GM23338 (cell line): ENCODE measurements around the gene NCL. TPM values are rescaled to one million over a fixed set of nuclear protein-coding genes. Genes with fewer than 3 reads are reported as not detected.

ENCODE experiments used
- ATAC-seq: fragments of 200-7000 bp; cut with Tn5 transposase; 3 replicates; pipeline ENCODE4 v1.9.1; 2020
- DNase-seq: peaks from one replicate; pipeline ENCODE4 v3.0.0-alpha.2; 2015; ENCODE audit warnings: low spot score
- H2AFZ ChIP-seq: fragments of 200-600 bp; sonication (generic); 2 replicates; pipeline ENCODE4 v1.8.0; 2016; ENCODE audit warnings: antibody characterized with exemption, mild to moderate bottlenecking, moderate library complexity
- H3F3A ChIP-seq: fragments of 200-600 bp; sonication (generic); replicated peaks from 2 replicates; pipeline ENCODE4 v1.8.0; 2017; ENCODE audit warnings: antibody characterized with exemption, mixed run types, low read depth
- H3K27ac ChIP-seq: fragments of 200-600 bp; sonication (generic); 2 replicates; pipeline ENCODE4 v1.6.1; 2016; ENCODE audit warnings: low read depth
- H3K27me3 ChIP-seq: fragments of 200-600 bp; sonication (generic); 2 replicates; pipeline ENCODE4 v1.8.0; 2016; ENCODE audit warnings: mild to moderate bottlenecking, mixed run types, moderate library complexity; ENCODE audit not compliant: insufficient read depth
- H3K36me3 ChIP-seq: fragments of 200-600 bp; sonication (generic); 2 replicates; pipeline ENCODE4 v1.8.0; 2016; ENCODE audit warnings: mild to moderate bottlenecking; ENCODE audit not compliant: insufficient read depth
- H3K4me1 ChIP-seq: fragments of 200-600 bp; sonication (generic); 2 replicates; pipeline ENCODE4 v1.8.0; 2016; ENCODE audit warnings: mild to moderate bottlenecking, moderate library complexity; ENCODE audit not compliant: insufficient read depth
- H3K4me2 ChIP-seq: fragments of 200-600 bp; sonication (generic); 2 replicates; pipeline ENCODE4 v1.7.1; 2017; ENCODE audit warnings: mixed run types
- H3K4me3 ChIP-seq: fragments of 200-600 bp; sonication (generic); 2 replicates; pipeline ENCODE4 v1.6.1; 2016; ENCODE audit warnings: mixed run types
- H3K79me2 ChIP-seq: fragments of 200-600 bp; sonication (generic); replicated peaks from 2 replicates; pipeline ENCODE4 v1.8.0; 2017; ENCODE audit warnings: mild to moderate bottlenecking; ENCODE audit not compliant: insufficient read depth
- H3K9me2 ChIP-seq: fragments of 200-600 bp; sonication (generic); 2 replicates; pipeline ENCODE4 v1.8.0; 2017; ENCODE audit not compliant: insufficient read depth
- H4K20me1 ChIP-seq: fragments of 200-600 bp; sonication (generic); replicated peaks from 2 replicates; pipeline ENCODE4 v1.8.0; 2017; ENCODE audit warnings: mild to moderate bottlenecking; ENCODE audit not compliant: insufficient read depth
- H3K27ac Mint-ChIP-seq: 2 replicates; pipeline ENCODE4 v1.8.0; 2020; ENCODE audit warnings: inconsistent platforms, mild to moderate bottlenecking, moderate library complexity, mixed read lengths
- H3K27me3 Mint-ChIP-seq: 3 replicates; pipeline ENCODE4 v1.8.0; 2022; ENCODE audit warnings: low read depth, mild to moderate bottlenecking, moderate library complexity, mixed read lengths, inconsistent platforms; ENCODE audit not compliant: insufficient read depth, poor library complexity
- H3K36me3 Mint-ChIP-seq: 3 replicates; pipeline ENCODE4 v1.8.0; 2021; ENCODE audit warnings: low read depth, mild to moderate bottlenecking, inconsistent platforms, moderate library complexity, mixed read lengths
- H3K4me1 Mint-ChIP-seq: 3 replicates; pipeline ENCODE4 v1.8.0; 2020; ENCODE audit warnings: mild to moderate bottlenecking, inconsistent platforms, mixed read lengths
- H3K4me3 Mint-ChIP-seq: 3 replicates; pipeline ENCODE4 v1.8.0; 2021; ENCODE audit warnings: moderate library complexity, mild to moderate bottlenecking, inconsistent platforms, mixed read lengths
- H3K9me3 Mint-ChIP-seq: 3 replicates; pipeline ENCODE4 v1.8.0; 2020; ENCODE audit warnings: moderate library complexity, mild to moderate bottlenecking, inconsistent platforms, mixed read lengths
- CREB1 ChIP-seq: fragments of 250-450 bp; sonication (Bioruptor Pico); IDR thresholded peaks from 2 replicates; pipeline ENCODE4 v1.5.0; 2020; ENCODE audit warnings: low read depth, mild to moderate bottlenecking, moderate library complexity
- CTCF ChIP-seq, 2 experiments: fragments of 200-600 bp in 1 of 2; sonication (generic) in 1 of 2; conservative IDR thresholded peaks; 2 replicates each; pipeline versions ENCODE4 v1.5.1 to v1.6.1; 2016 to 2017; ENCODE audit warnings: antibody characterized with exemption in 2 of 2, low read depth in 2 of 2, mild to moderate bottlenecking in 2 of 2, moderate library complexity in 1 of 2
- EZH2phosphoT487 ChIP-seq: fragments of 200-600 bp; sonication (generic); IDR thresholded peaks from one replicate; pipeline ENCODE4 v1.8.1; 2018; ENCODE audit warnings: antibody characterized with exemption; ENCODE audit not compliant: unreplicated experiment
- JUNB ChIP-seq: IDR thresholded peaks from one replicate; pipeline ENCODE4 v1.6.1; 2016; ENCODE audit warnings: antibody characterized with exemption; ENCODE audit not compliant: unreplicated experiment
- NANOG ChIP-seq: IDR thresholded peaks from 2 replicates; pipeline ENCODE4 v1.6.1; 2016; ENCODE audit warnings: antibody characterized with exemption, borderline replicate concordance
- POLR2AphosphoS5 ChIP-seq: IDR thresholded peaks from 2 replicates; pipeline ENCODE4 v1.6.1; 2016; ENCODE audit warnings: antibody characterized with exemption, low read depth
- ZNF114 ChIP-seq: fragments of 250-450 bp; sonication (Bioruptor Pico); IDR thresholded peaks from 2 replicates; pipeline ENCODE4 v1.5.0; 2020; ENCODE audit warnings: mild to moderate bottlenecking, moderate library complexity
- polyA plus RNA-seq: library from polyadenylated mRNA; unstranded; fragments of >200 nt; fragmentation: Nextera tagmentation; extraction: Ambion mirVana; gene quantifications from 2 replicates; pipeline ENCODE4 v1.2.1, GENCODE V29; 2016
- total RNA-seq: library from RNA; depleted of rRNA; stranded (reverse); fragments of >200 nt; shearing (Covaris generic); gene quantifications from 2 replicates; pipeline ENCODE4 v1.2.3, GENCODE V29; 2014
- TF ChIP-seq, protein P1 (sequence below): IDR thresholded peaks from one replicate; pipeline ENCODE4 v1.6.1; 2018; ENCODE audit warnings: antibody characterized with exemption; ENCODE audit not compliant: unreplicated experiment

The NCL gene
- total and polyA plus RNA-seq, 2 experiments from 2014 or later: 678 to 2,269 TPM

GRCh38 chr2:231411831-231412617, 52.3 kb downstream of the NCL start:
- H2AFZ ChIP-seq: peak overlapping the region; percentile 72; the same call in 1 of the 2 replicates
- peak overlapping the region; percentile 95 for H3K27ac ChIP-seq
- peak overlapping the region; percentile 83 for H3K4me2 ChIP-seq

GRCh38 chr2:231411237-231411636, 53.0 kb downstream of the NCL start:
- ATAC-seq: peak; percentile 2; the same call in 2 of the 3 replicates
- no peaks in the 10 kb centered on the region for H3K36me3 ChIP-seq
- Mint-ChIP-seq H3K27me3 (peaks cover 16% of the 10 kb centered on the region), H3K27ac (peak overlapping the region; percentile 99), H3K4me1 (peaks cover 48% of the 10 kb centered on the region), H3K9me3 (peaks cover 27% of the 10 kb centered on the region), H3K36me3 (peaks cover 29% of the 10 kb centered on the region), H3K4me3 (peak overlapping the region; percentile 70)
- H3K27ac ChIP-seq: peak overlapping the region; percentile 95
- no peaks in the 10 kb centered on the region for H3K27me3 ChIP-seq
- DNase-seq: peak; percentile 43
- H3K4me3 ChIP-seq: peak overlapping the region; percentile 55
- H4K20me1 ChIP-seq: no peaks in the 10 kb centered on the region
- TF ChIP-seq NANOG: peak; percentile 44; the same call in 1 of the 2 replicates
- no peak for TF ChIP-seq CREB1 (CRISPR knock-in tag)
- H3K9me2 ChIP-seq: no peaks in the 10 kb centered on the region
- peaks cover 10% of the 10 kb centered on the region; the same call in 1 of the 2 replicates for H3F3A ChIP-seq
- no peaks in the 10 kb centered on the region for H3K79me2 ChIP-seq
- peaks cover 37% of the 10 kb centered on the region for H3K4me1 ChIP-seq
- peak overlapping the region; percentile 83 for H3K4me2 ChIP-seq
- no peak overlapping the region for H2AFZ ChIP-seq

More at GRCh38 chr2:231411831-231412617, 52.3 kb downstream of the NCL start:
- peak overlapping the region; percentile 55 for H3K4me3 ChIP-seq
- peaks cover 37% of the 10 kb centered on the region for H3K4me1 ChIP-seq
- no peaks in the 10 kb centered on the region for H3K36me3 ChIP-seq
- Mint-ChIP-seq H3K4me3 (peak overlapping the region; percentile 70), H3K27me3 (peaks cover 14% of the 10 kb centered on the region), H3K36me3 (peaks cover 29% of the 10 kb centered on the region), H3K4me1 (peaks cover 48% of the 10 kb centered on the region), H3K9me3 (peaks cover 27% of the 10 kb centered on the region), H3K27ac (peak overlapping the region; percentile 99)
- ATAC-seq (peak; percentile 86), DNase-seq (peak; percentile 95)
- no peaks in the 10 kb centered on the region for H4K20me1 ChIP-seq
- peak; percentile 62 for TF ChIP-seq POLR2AphosphoS5
- no peak for TF ChIP-seq JUNB
- TF ChIP-seq CREB1 (CRISPR knock-in tag): peak; percentile 67
- peak; percentile 83 to 93 for TF ChIP-seq CTCF (conservative IDR thresholded peaks at IDR 0.05; ENCODE audit: low read depth in 2 of 2)
- H3F3A ChIP-seq: peaks cover 10% of the 10 kb centered on the region; the same call in 1 of the 2 replicates
- H3K79me2 ChIP-seq: no peaks in the 10 kb centered on the region
- no peaks in the 10 kb centered on the region for H3K27me3 ChIP-seq
- no peaks in the 10 kb centered on the region for H3K9me2 ChIP-seq

DNA sequence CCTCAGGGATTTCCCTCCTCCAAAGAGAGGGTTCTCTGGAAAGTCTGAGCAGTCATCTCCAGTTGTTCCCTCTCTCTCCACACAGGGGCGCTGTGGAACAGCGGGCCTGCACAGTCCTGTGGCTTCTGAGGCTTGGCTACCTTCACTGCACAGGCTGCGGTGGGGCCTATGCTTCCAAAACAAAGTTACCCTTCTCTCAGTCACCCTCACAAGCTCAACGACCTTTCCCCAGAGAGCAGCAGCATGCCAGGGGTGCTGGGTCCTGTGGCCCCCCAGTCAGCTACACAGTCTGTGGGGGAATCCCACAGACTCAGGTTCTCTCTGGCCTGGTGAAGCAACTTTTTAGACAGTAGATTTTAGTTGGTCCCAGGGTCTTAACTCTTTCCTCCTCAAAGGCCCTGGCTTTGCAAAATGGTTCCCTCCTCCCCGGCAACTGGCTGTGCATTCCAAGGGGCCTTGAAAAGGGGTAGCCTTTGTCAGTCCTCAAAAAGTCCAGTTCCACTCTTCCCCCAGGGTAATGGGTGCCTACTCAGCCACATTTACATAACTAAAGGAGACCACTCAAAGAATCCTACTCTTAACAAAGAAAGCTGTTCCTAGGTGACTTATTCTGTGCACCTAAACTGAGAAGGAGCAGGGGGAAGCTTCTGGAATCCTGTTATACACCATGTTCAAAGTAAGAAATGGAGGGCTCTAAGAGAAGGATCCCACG, 53.8 kb downstream of the NCL start:
- Mint-ChIP-seq H3K36me3 (peaks cover 29% of the 10 kb centered on the region), H3K9me3 (peaks cover 27% of the 10 kb centered on the region), H3K4me1 (peaks cover 53% of the 10 kb centered on the region), H3K4me3 (peak overlapping the region; percentile 70), H3K27me3 (peaks cover 16% of the 10 kb centered on the region), H3K27ac (peak overlapping the region; percentile 99)
- peaks cover 41% of the 10 kb centered on the region for H3K4me1 ChIP-seq
- H3K4me2 ChIP-seq: peak overlapping the region; percentile 83
- H3K27ac ChIP-seq: peak overlapping the region; percentile 96
- ATAC-seq (peak; percentile 40), DNase-seq (peak; percentile 94)
- no peaks in the 10 kb centered on the region for H3K9me2 ChIP-seq
- peaks cover 10% of the 10 kb centered on the region; the same call in 1 of the 2 replicates for H3F3A ChIP-seq
- H3K36me3 ChIP-seq: no peaks in the 10 kb centered on the region
- H3K27me3 ChIP-seq: no peaks in the 10 kb centered on the region
- H3K79me2 ChIP-seq: no peaks in the 10 kb centered on the region
- no peaks in the 10 kb centered on the region for H4K20me1 ChIP-seq
- H2AFZ ChIP-seq: no peak overlapping the region
- H3K4me3 ChIP-seq: peak overlapping the region; percentile 55; the same call in 1 of the 2 replicates
- TF ChIP-seq ZNF114 (CRISPR knock-in tag) (peak; percentile 84; the same call in 1 of the 2 replicates), EZH2phosphoT487 (no peak), CTCF (conservative IDR thresholded peaks at IDR 0.05; ENCODE audit: low read depth in 2 of 2) (peak; percentile 90 to 97), NANOG (peak; percentile 96), CREB1 (CRISPR knock-in tag) (no peak)
- TF ChIP-seq, protein P1, sequence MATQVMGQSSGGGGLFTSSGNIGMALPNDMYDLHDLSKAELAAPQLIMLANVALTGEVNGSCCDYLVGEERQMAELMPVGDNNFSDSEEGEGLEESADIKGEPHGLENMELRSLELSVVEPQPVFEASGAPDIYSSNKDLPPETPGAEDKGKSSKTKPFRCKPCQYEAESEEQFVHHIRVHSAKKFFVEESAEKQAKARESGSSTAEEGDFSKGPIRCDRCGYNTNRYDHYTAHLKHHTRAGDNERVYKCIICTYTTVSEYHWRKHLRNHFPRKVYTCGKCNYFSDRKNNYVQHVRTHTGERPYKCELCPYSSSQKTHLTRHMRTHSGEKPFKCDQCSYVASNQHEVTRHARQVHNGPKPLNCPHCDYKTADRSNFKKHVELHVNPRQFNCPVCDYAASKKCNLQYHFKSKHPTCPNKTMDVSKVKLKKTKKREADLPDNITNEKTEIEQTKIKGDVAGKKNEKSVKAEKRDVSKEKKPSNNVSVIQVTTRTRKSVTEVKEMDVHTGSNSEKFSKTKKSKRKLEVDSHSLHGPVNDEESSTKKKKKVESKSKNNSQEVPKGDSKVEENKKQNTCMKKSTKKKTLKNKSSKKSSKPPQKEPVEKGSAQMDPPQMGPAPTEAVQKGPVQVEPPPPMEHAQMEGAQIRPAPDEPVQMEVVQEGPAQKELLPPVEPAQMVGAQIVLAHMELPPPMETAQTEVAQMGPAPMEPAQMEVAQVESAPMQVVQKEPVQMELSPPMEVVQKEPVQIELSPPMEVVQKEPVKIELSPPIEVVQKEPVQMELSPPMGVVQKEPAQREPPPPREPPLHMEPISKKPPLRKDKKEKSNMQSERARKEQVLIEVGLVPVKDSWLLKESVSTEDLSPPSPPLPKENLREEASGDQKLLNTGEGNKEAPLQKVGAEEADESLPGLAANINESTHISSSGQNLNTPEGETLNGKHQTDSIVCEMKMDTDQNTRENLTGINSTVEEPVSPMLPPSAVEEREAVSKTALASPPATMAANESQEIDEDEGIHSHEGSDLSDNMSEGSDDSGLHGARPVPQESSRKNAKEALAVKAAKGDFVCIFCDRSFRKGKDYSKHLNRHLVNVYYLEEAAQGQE: no peak
